GM21526 (cell line): ENCODE measurements around the gene LRCOL1.

Experiments used
- ATAC-seq: cut with Tn5 transposase; IDR thresholded peaks from one replicate; pipeline ENCODE4 v1.9.1; 2021; ENCODE audit warnings: moderate library complexity; ENCODE audit not compliant: unreplicated experiment, low FRiP score

The LRCOL1 gene

GRCh38 chr12:132586929-132587328 lies 23.5 kb downstream of the LRCOL1 start:
- ATAC-seq, result no peak

GRCh38 chr12:132585177-132585576 lies 25.2 kb downstream of the LRCOL1 start:
- no peak for ATAC-seq

- no peak for ATAC-seq
These were observed 26.0 kb downstream of the LRCOL1 start for GRCh38 chr12:132584429-132584828.

- no peak for ATAC-seq
These were observed 26.6 kb downstream of the LRCOL1 start for GRCh38 chr12:132583736-132584135.

GRCh38 chr12:132583411-132583710 lies 27.0 kb downstream of the LRCOL1 start:
- ATAC-seq, result no peak

- no peak for ATAC-seq
These were observed 27.6 kb downstream of the LRCOL1 start for GRCh38 chr12:132582582-132583410.

GRCh38 chr12:132582058-132582420 lies 28.3 kb downstream of the LRCOL1 start:
- no peak for ATAC-seq

- ATAC-seq, result no peak
These were observed 28.9 kb downstream of the LRCOL1 start for GRCh38 chr12:132581348-132582057.

GRCh38 chr12:132580701-132581292 lies 29.6 kb downstream of the LRCOL1 start:
- ATAC-seq, result no peak

- ATAC-seq, result no peak
These were observed 30.6 kb downstream of the LRCOL1 start for GRCh38 chr12:132579744-132580143.

- ATAC-seq, result no peak
These were observed 31.6 kb downstream of the LRCOL1 start for GRCh38 chr12:132578826-132579225.

GRCh38 chr12:132578118-132578517 lies 32.3 kb downstream of the LRCOL1 start:
- ATAC-seq, result no peak

- no peak for ATAC-seq
These were observed 33.0 kb downstream of the LRCOL1 start for GRCh38 chr12:132577191-132577920.

GRCh38 chr12:132576701-132577100 lies 33.7 kb downstream of the LRCOL1 start:
- no peak for ATAC-seq

GRCh38 chr12:132575661-132576060 lies 34.7 kb downstream of the LRCOL1 start:
- no peak for ATAC-seq

GRCh38 chr12:132574271-132574996 lies 35.9 kb downstream of the LRCOL1 start:
- no peak for ATAC-seq

- ATAC-seq, result no peak
These were observed 37.3 kb downstream of the LRCOL1 start for GRCh38 chr12:132572801-132573760.

- no peak for ATAC-seq
These were observed 38.3 kb downstream of the LRCOL1 start for GRCh38 chr12:132572106-132572505.

- no peak for ATAC-seq
These were observed 38.8 kb downstream of the LRCOL1 start for GRCh38 chr12:132571598-132571997.
